BLaER1 treated with 17β-estradiol and CSF1 and Interleukin-3, amounts not matched to agents 10 nM and 100 nM (cell line): ENCODE data around the gene NRBP1.

Experiments used
- H3K27ac ChIP-seq, 11 experiments: shearing (Covaris generic); formaldehyde crosslinking; 2 replicates each; pipeline ENCODE4 v1.8.1; 2022
- H3K27me3 ChIP-seq, 11 experiments: shearing (Covaris generic); formaldehyde crosslinking; 2 replicates each; pipeline ENCODE4 v1.8.1; 2022
- H3K36me3 ChIP-seq, 11 experiments: shearing (Covaris generic); formaldehyde crosslinking; 2 replicates each; pipeline ENCODE4 v1.8.1; 2022
- H3K4me1 ChIP-seq, 10 experiments: shearing (Covaris generic); formaldehyde crosslinking; 2 replicates each; pipeline ENCODE4 v1.8.1; 2022
- H3K4me2 ChIP-seq, 11 experiments: shearing (Covaris generic); formaldehyde crosslinking; 2 replicates each; pipeline ENCODE4 v1.8.1; 2022
- H3K4me3 ChIP-seq, 10 experiments: shearing (Covaris generic); formaldehyde crosslinking; 2 replicates each; pipeline ENCODE4 v1.8.1; 2022
- H3K9ac ChIP-seq, 11 experiments: shearing (Covaris generic); formaldehyde crosslinking; 2 replicates each; pipeline ENCODE4 v1.8.1; 2022
- H3K9me3 ChIP-seq, 11 experiments: shearing (Covaris generic); formaldehyde crosslinking; replicated peaks in 1 of 11; 2 replicates each; pipeline ENCODE4 v1.8.1; 2022
- H4K20me1 ChIP-seq, 11 experiments: shearing (Covaris generic); formaldehyde crosslinking; 2 replicates each; pipeline ENCODE4 v1.8.1; 2022
- Cebpa-rat ChIP-seq, 11 experiments: shearing (Covaris generic); IDR thresholded peaks; 2 replicates each; pipeline ENCODE4 v1.8.1; 2022

The NRBP1 gene

GRCh38 chr2:27435628-27436027 lies 7.2 kb downstream of the NRBP1 start:
- Histone ChIP-seq H3K4me2 (no peak overlapping the region), H3K4me1 (peaks cover 9 to 16% (median 11%) of the 10 kb centered on the region in 10 experiments), H3K27ac (no peak overlapping the region), H3K27me3 (no peaks in the 10 kb centered on the region), H3K4me3 (no peak overlapping the region), H3K9me3 (no peaks in the 10 kb centered on the region), H3K36me3 (peaks cover 77 to 99% (median 87%) of the 10 kb centered on the region in 11 experiments), H3K9ac (no peak overlapping the region), H4K20me1 (peaks cover 37 to 66% (median 51%) of the 10 kb centered on the region in 11 experiments)
- no peak for TF ChIP-seq Cebpa-rat (IDR thresholded peaks at IDR 0.05)

GRCh38 chr2:27441226-27441926 lies 12.9 kb downstream of the NRBP1 start:
- Histone ChIP-seq H4K20me1 (peaks cover 0 to 36% (median 15%) of the 10 kb centered on the region in 11 experiments; a peak in 14 of 22 replicates), H3K4me2 (peak overlapping the region in 5 of 11 experiments; percentile 5 to 29 (median 10); a peak in 5 of 22 replicates), H3K9ac (peak overlapping the region in 1 of 11 experiments; percentile 29; a peak in 2 of 22 replicates), H3K27me3 (no peaks in the 10 kb centered on the region), H3K36me3 (peaks cover 73 to 100% (median 95%) of the 10 kb centered on the region in 11 experiments), H3K4me3 (no peak overlapping the region), H3K27ac (no peak overlapping the region), H3K9me3 (no peaks in the 10 kb centered on the region), H3K4me1 (peaks cover 0 to 10% (median 3%) of the 10 kb centered on the region in 10 experiments; a peak in 6 of 20 replicates)
- no peak for TF ChIP-seq Cebpa-rat (IDR thresholded peaks at IDR 0.05)

GRCh38 chr2:27441958-27442919 lies 13.8 kb downstream of the NRBP1 start, which contains the start of gene KRTCAP3:
KRTCAP3 (plus strand) TSS chr2:27442381; CDS start chr2:27442413, 32 bp downstream.
- H3K9ac ChIP-seq = peak within 1 kb of the TSS in 1 of 11 experiments; percentile 29; a peak in 2 of 22 replicates
- H3K4me3 ChIP-seq = no peak within 1 kb of the TSS
- H3K27me3 ChIP-seq = no peaks in the 10 kb centered on the region
- no peaks in the 10 kb centered on the region for H3K9me3 ChIP-seq
- no peak for TF ChIP-seq Cebpa-rat (IDR thresholded peaks at IDR 0.05)
- no peak within 1 kb of the TSS for H3K27ac ChIP-seq
- peaks cover 0 to 11% (median 3%) of the 10 kb centered on the region in 10 experiments; a peak in 6 of 20 replicates for H3K4me1 ChIP-seq
- H4K20me1 ChIP-seq = peaks cover 0 to 36% (median 15%) of the 10 kb centered on the region in 11 experiments; a peak in 14 of 22 replicates
- peaks cover 65 to 96% (median 92%) of the 10 kb centered on the region in 11 experiments for H3K36me3 ChIP-seq
- H3K4me2 ChIP-seq = peak within 1 kb of the TSS in 5 of 11 experiments; percentile 5 to 29 (median 10); a peak in 5 of 22 replicates

GRCh38 chr2:27442920-27443282 lies 14.5 kb downstream of the NRBP1 start:
- Histone ChIP-seq H4K20me1 (peaks cover 0 to 36% (median 15%) of the 10 kb centered on the region in 11 experiments; a peak in 14 of 22 replicates), H3K9me3 (no peaks in the 10 kb centered on the region), H3K9ac (no peak overlapping the region), H3K27ac (no peak overlapping the region), H3K4me1 (peaks cover 0 to 11% (median 3%) of the 10 kb centered on the region in 10 experiments; a peak in 6 of 20 replicates), H3K4me3 (no peak overlapping the region), H3K36me3 (peaks cover 63 to 96% (median 91%) of the 10 kb centered on the region in 11 experiments), H3K27me3 (no peaks in the 10 kb centered on the region), H3K4me2 (no peak overlapping the region)
- no peak for TF ChIP-seq Cebpa-rat (IDR thresholded peaks at IDR 0.05)

GRCh38 chr2:27445155-27445554 lies 16.7 kb downstream of the NRBP1 start:
- peaks cover 60 to 96% (median 87%) of the 10 kb centered on the region in 11 experiments for H3K36me3 ChIP-seq
- TF ChIP-seq Cebpa-rat (IDR thresholded peaks at IDR 0.05) = no peak

GRCh38 chr2:27445615-27446014 lies 17.2 kb downstream of the NRBP1 start:
- H3K9ac ChIP-seq = no peak overlapping the region
- H3K27ac ChIP-seq = no peak overlapping the region
- H3K36me3 ChIP-seq = peaks cover 60 to 96% (median 87%) of the 10 kb centered on the region in 11 experiments
- TF ChIP-seq Cebpa-rat (IDR thresholded peaks at IDR 0.05) = no peak
- H3K4me1 ChIP-seq = peaks cover 0 to 11% (median 3%) of the 10 kb centered on the region in 10 experiments; a peak in 6 of 20 replicates
- H3K9me3 ChIP-seq = no peaks in the 10 kb centered on the region
- no peak overlapping the region for H3K4me3 ChIP-seq
- no peak overlapping the region for H3K4me2 ChIP-seq
- H3K27me3 ChIP-seq = no peaks in the 10 kb centered on the region
- H4K20me1 ChIP-seq = peaks cover 0 to 25% (median 13%) of the 10 kb centered on the region in 11 experiments; a peak in 14 of 22 replicates

More at GRCh38 chr2:27445155-27445554, 16.7 kb downstream of the NRBP1 start:
- H3K9me3 ChIP-seq = no peaks in the 10 kb centered on the region
- peaks cover 0 to 30% (median 15%) of the 10 kb centered on the region in 11 experiments; a peak in 14 of 22 replicates for H4K20me1 ChIP-seq
- H3K4me3 ChIP-seq = no peak overlapping the region
- no peak overlapping the region for H3K27ac ChIP-seq
- no peak overlapping the region for H3K4me2 ChIP-seq
- no peak overlapping the region for H3K9ac ChIP-seq
- H3K27me3 ChIP-seq = no peaks in the 10 kb centered on the region
- peaks cover 0 to 11% (median 3%) of the 10 kb centered on the region in 10 experiments; a peak in 6 of 20 replicates for H3K4me1 ChIP-seq

- H3K27ac ChIP-seq = no peak overlapping the region
- H3K4me1 ChIP-seq = peaks cover 0 to 11% (median 3%) of the 10 kb centered on the region in 10 experiments; a peak in 6 of 20 replicates
- H3K4me3 ChIP-seq = no peak overlapping the region
- no peak for TF ChIP-seq Cebpa-rat (IDR thresholded peaks at IDR 0.05)
- H3K36me3 ChIP-seq = peaks cover 60 to 96% (median 86%) of the 10 kb centered on the region in 11 experiments
- no peak overlapping the region for H3K9ac ChIP-seq
- peaks cover 0 to 21% (median 9%) of the 10 kb centered on the region in 11 experiments; a peak in 14 of 22 replicates for H4K20me1 ChIP-seq
- no peaks in the 10 kb centered on the region for H3K9me3 ChIP-seq
- no peak overlapping the region for H3K4me2 ChIP-seq
- no peaks in the 10 kb centered on the region for H3K27me3 ChIP-seq
Measured at GRCh38 chr2:27446057-27446456, 17.6 kb downstream of the NRBP1 start.

- no peaks in the 10 kb centered on the region for H4K20me1 ChIP-seq
- H3K4me3 ChIP-seq = no peak overlapping the region
- H3K27ac ChIP-seq = no peak overlapping the region
- H3K36me3 ChIP-seq = peaks cover 51 to 96% (median 80%) of the 10 kb centered on the region in 11 experiments
- no peaks in the 10 kb centered on the region for H3K27me3 ChIP-seq
- H3K9me3 ChIP-seq = no peaks in the 10 kb centered on the region
- peaks cover 0 to 7% (median 0%) of the 10 kb centered on the region in 10 experiments; a peak in 4 of 20 replicates for H3K4me1 ChIP-seq
- no peak overlapping the region for H3K9ac ChIP-seq
- no peak overlapping the region for H3K4me2 ChIP-seq
- TF ChIP-seq Cebpa-rat (IDR thresholded peaks at IDR 0.05) = no peak
Measured at GRCh38 chr2:27448381-27448780, 19.9 kb downstream of the NRBP1 start.
